GM19395 (cell line): ENCODE measurements around the gene ASIP.
"Not testable (repeated sequence)": the region's sequence is repeated elsewhere in the genome, so short reads cannot be mapped to it uniquely, and the experiment has no call there.

Experiments used
- ATAC-seq: cut with Tn5 transposase; IDR thresholded peaks from one replicate; pipeline ENCODE4 v1.9.1; 2021; ENCODE audit warnings: mild to moderate bottlenecking, moderate library complexity; ENCODE audit not compliant: unreplicated experiment

The ASIP gene, protein sequence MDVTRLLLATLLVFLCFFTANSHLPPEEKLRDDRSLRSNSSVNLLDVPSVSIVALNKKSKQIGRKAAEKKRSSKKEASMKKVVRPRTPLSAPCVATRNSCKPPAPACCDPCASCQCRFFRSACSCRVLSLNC

DNA sequence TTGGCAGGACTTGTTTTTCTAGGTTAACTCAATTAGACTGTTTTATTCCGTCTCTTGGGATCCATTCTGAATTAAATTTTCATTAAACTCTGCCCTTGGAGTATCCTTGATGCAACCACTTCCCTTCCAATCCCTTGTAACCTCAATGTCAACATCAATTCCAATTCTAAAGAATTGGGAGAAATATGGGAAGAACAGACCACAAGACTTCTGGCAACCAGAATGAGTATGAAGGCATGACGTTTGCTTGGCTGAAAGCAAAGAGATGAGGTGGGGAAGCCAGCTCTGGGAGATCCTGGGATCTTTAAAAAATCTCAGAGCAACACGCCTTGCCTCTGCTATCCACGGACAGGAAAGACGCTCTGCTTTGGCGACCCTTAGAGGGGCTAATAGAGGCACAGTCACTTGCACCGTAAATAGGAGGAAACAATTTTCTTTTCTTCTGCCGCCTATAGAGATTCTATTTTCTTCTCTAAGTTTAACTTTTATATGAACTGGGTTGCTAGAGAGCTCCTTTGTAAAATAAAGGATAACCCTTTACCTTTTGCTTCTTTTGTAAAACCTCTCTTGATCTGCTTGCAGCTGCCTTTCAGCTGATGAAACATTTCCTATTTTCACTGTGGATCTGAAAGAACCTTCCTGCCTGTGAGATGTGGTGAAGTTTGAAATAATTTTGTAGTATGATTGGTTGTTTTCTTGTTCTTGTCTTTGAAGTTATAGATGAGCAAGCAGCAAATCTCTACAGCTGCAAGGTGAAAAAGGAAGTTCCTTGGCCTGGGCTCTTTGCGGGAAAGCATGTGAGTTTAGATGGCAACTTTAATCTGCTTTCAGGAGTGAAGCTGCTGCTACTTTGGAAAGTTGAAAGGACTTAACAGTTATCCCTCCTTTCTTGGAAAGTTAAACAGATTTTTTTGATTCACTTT is at the start of gene ASIP:
ASIP (plus strand) TSS at position 731 of the 923 bp plus-strand sequence. CDS start 18,952 bp downstream, outside the sequence.
- ATAC-seq, result no peak

GRCh38 chr20:34193051-34193450 is 48.2 kb upstream of the ASIP start:
- no peak for ATAC-seq

DNA sequence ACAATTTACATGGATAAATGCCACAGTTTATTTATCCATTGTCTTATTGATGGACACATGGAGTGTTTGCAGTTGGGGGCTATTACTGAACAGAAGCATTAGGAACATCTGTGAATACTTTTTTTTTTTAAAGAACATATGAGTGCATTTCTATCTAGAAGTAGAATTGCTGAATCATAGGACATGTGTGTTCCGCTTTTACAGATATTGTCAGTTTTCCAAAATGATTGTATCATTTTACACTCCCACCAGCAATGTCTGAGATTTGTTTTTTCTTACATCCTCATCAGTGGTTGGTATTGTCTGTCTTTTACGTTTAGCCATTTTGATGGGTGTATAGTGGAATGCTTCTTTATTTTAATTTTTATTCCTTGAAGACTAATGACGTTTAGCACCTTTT is 42.0 kb upstream of the ASIP start:
- no peak for ATAC-seq

- ATAC-seq, result no peak
Measured at GRCh38 chr20:34200023-34200422, 41.2 kb upstream of the ASIP start.

GRCh38 chr20:34201531-34201930 is 39.7 kb upstream of the ASIP start:
- no peak for ATAC-seq

- ATAC-seq, result not testable (repeated sequence)
Measured at GRCh38 chr20:34205172-34205880, 35.9 kb upstream of the ASIP start.

- ATAC-seq, result no peak
Measured at GRCh38 chr20:34209111-34209510, 32.1 kb upstream of the ASIP start.

GRCh38 chr20:34210271-34210670 is 31.0 kb upstream of the ASIP start:
- no peak for ATAC-seq

DNA sequence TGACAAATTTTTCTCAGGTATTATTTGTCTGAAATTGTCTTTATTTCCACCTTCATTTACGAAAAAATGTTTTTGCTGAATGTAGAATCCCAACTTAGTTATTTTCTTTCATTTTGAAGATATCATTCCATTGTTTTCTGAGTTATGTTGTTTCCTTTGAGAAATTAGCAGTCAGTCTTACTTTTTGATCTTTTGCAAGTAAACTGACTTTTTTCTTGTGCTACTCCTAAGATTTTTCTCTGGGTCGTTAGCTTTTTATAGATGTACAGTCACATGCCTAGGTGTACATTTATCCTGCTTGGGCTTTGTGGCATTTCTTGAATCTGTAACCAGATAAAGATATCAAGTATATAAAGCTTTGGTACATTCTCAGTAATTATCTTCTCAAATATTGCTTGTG is 29.6 kb upstream of the ASIP start:
- no peak for ATAC-seq

DNA sequence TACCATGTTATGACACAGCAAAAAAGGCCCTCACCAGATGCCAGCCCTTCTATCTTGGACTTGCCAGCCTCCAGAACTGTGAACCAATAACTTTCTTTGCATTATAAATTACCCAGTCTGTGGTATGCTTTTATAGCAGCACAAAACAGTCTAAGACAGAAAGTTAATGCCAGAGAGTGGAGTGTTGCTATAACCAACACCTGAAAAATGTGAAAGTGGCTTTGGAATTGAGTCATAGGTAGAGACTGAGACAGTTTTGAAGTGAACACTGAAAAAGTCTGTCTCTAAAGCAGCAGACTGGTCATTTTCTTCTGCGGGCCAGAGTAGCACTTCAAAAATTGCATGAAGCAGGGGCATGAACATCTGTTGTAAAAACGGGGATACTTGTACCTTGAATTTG is 28.0 kb upstream of the ASIP start:
- ATAC-seq, result no peak

- ATAC-seq, result no peak
Measured at GRCh38 chr20:34215711-34216381, 25.4 kb upstream of the ASIP start.

DNA sequence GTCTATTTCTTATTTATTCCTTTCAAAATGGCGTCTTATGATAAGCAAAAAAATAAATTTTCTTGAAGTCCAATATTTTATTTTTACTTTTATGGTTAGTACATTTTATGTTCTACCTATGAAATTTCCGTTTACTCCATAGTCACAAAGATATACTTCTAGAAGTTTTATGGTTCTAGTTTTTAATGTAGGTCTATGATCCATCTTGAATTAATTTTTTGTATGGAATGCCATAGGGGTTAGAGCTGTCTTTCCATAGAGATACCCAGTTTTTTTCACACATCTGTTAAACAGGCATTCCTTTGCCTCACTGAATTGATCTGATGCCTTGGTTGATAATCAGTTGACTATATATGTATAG is 24.9 kb upstream of the ASIP start:
- ATAC-seq, result no peak

- ATAC-seq, result no peak
Measured at GRCh38 chr20:34220561-34220960, 20.7 kb upstream of the ASIP start.

- ATAC-seq, result no peak
Measured at GRCh38 chr20:34222208-34222607, 19.0 kb upstream of the ASIP start.

GRCh38 chr20:34224251-34224650 is 17.0 kb upstream of the ASIP start:
- ATAC-seq, result not testable (repeated sequence)

- no peak for ATAC-seq
Measured at GRCh38 chr20:34231634-34232033, 9.6 kb upstream of the ASIP start.

DNA sequence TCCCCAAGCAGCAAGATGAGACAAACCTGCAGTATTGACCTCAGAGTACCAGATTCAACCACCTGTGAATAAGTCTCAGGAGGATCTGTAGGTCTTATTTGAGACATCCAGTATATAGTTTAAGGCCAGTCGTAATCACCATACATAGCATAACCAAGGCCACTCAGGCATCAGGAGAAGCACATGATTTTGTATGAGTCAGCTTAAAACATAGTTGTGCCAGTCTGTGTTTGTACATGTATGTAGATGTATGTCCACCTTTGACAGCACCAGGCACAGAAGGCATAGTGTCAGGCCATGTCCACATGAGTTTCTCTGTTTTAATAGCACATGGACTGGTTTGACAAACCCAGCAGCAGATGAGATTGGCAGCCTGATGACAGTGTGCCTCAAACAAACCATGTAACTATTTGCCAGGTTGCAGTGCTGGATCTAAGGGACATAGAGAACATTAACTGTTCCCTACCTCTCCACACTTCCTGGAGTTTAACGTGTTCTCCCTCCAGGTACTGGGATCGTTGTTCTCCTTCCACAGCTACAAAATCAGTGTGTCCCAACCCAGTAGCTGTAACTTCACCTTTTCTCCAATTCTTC is 8.6 kb upstream of the ASIP start:
- no peak for ATAC-seq

- no peak for ATAC-seq
Measured at GRCh38 chr20:34233687-34234086, 7.5 kb upstream of the ASIP start.

- ATAC-seq, result no peak
Measured at GRCh38 chr20:34235875-34236274, 5.3 kb upstream of the ASIP start.

DNA sequence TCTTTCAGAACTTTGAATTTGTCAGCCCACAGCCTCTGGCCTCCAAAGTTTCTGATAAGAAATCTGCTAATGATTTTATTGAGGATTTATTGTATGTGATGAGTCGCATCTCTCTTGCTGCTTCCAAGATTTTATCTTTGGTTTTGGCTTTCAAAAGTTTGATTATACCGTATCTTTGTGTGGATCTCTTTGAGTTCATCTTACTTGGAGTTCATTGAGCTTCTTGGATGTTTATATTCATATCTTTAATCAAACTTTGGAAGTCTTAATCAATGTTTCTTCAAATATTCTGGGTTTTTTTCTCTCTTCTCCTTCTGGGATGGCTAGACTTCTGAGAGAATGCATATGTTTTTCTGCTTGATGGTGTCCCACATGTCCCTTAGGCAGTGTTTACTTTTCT is 3.3 kb upstream of the ASIP start:
- ATAC-seq, result no peak

DNA sequence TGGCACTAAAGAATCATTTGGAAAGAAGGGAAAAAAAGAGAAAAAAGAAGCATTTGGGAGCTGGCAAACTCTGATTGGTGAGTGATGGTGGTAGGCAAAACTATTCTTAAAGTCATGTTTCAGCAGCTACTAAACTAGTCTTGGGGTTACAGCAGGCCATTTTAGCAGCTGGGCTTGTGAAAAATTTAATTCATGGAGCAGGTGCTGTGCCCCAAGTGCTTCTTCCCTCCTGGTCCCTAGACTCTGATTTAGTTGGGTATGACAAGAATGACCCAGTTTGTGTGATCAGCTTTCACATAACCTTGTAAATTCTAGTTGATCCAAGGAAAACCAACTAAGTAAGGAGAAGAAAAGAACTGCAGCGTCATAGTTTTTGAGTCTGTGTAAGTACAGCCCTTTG is 1.1 kb upstream of the ASIP start:
- no peak for ATAC-seq
